ENCODE results near the gene TLE3. TPM values are rescaled to one million over a fixed set of nuclear protein-coding genes. Genes with fewer than 3 reads are reported as not detected.

Gene TLE3
- total RNA-seq, 6 experiments from 2014 or later: 6.0 to 17.6 (median 13.8) TPM

GRCh38 chr15:70054884-70055387 lies 42.8 kb downstream of the TLE3 start:
- H3K36me3 Mint-ChIP-seq (ENCODE audit: low read depth): peaks cover 10% of the 10 kb centered on the region; the same call in 1 of the 2 replicates
- H3K4me3 Mint-ChIP-seq: no peak overlapping the region
- H3K27ac Mint-ChIP-seq: no peak overlapping the region

GRCh38 chr15:70054366-70054765 lies 43.4 kb downstream of the TLE3 start:
- no peak for TF ChIP-seq CTCF (IDR thresholded peaks at IDR 0.05)
- Mint-ChIP-seq H3K27ac (no peak overlapping the region), H3K36me3 (ENCODE audit: low read depth) (peaks cover 9% of the 10 kb centered on the region; the same call in 1 of the 2 replicates), H3K9me3 (no peaks in the 10 kb centered on the region), H3K27me3 (ENCODE audit: insufficient read depth) (no peaks in the 10 kb centered on the region), H3K4me3 (no peak overlapping the region), H3K4me1 (ENCODE audit: low read depth) (no peaks in the 10 kb centered on the region)
- no peak for DNase-seq

More at GRCh38 chr15:70054884-70055387, 42.8 kb downstream of the TLE3 start:
- TF ChIP-seq CTCF (IDR thresholded peaks at IDR 0.05): no peak
- Mint-ChIP-seq H3K27me3 (ENCODE audit: insufficient read depth) (no peaks in the 10 kb centered on the region), H3K4me1 (ENCODE audit: low read depth) (no peaks in the 10 kb centered on the region), H3K9me3 (no peaks in the 10 kb centered on the region)
- DNase-seq: no peak

GRCh38 chr15:70053716-70054229 lies 43.9 kb downstream of the TLE3 start:
- no peak for TF ChIP-seq CTCF (IDR thresholded peaks at IDR 0.05)
- H3K4me3 Mint-ChIP-seq: no peak overlapping the region
- H3K36me3 Mint-ChIP-seq (ENCODE audit: low read depth): peaks cover 5% of the 10 kb centered on the region; the same call in 1 of the 2 replicates
- DNase-seq: no peak
- H3K27me3 Mint-ChIP-seq (ENCODE audit: insufficient read depth): no peaks in the 10 kb centered on the region
- no peaks in the 10 kb centered on the region for H3K4me1 Mint-ChIP-seq (ENCODE audit: low read depth)
- H3K9me3 Mint-ChIP-seq: no peaks in the 10 kb centered on the region
- H3K27ac Mint-ChIP-seq: no peak overlapping the region

- DNase-seq: no peak
- no peak for TF ChIP-seq CTCF (IDR thresholded peaks at IDR 0.05)
- Mint-ChIP-seq H3K4me3 (no peak overlapping the region), H3K27me3 (ENCODE audit: insufficient read depth) (no peaks in the 10 kb centered on the region), H3K27ac (no peak overlapping the region), H3K36me3 (ENCODE audit: low read depth) (peaks cover 5% of the 10 kb centered on the region; the same call in 1 of the 2 replicates), H3K9me3 (no peaks in the 10 kb centered on the region), H3K4me1 (ENCODE audit: low read depth) (no peaks in the 10 kb centered on the region)
Measured at GRCh38 chr15:70053001-70053715, 44.6 kb downstream of the TLE3 start.

GRCh38 chr15:70051948-70052633 lies 45.6 kb downstream of the TLE3 start:
- H3K4me3 Mint-ChIP-seq: no peak overlapping the region
- no peak for TF ChIP-seq CTCF (IDR thresholded peaks at IDR 0.05)
- peaks cover 5% of the 10 kb centered on the region; the same call in 1 of the 2 replicates for H3K36me3 Mint-ChIP-seq (ENCODE audit: low read depth)
- H3K27me3 Mint-ChIP-seq (ENCODE audit: insufficient read depth): no peaks in the 10 kb centered on the region; the same call in 1 of the 2 replicates
- H3K27ac Mint-ChIP-seq: no peak overlapping the region
- no peaks in the 10 kb centered on the region for H3K4me1 Mint-ChIP-seq (ENCODE audit: low read depth)
- no peaks in the 10 kb centered on the region for H3K9me3 Mint-ChIP-seq
- DNase-seq: no peak

Measured in HFFc6 (cell line).